GM12872 (cell line): ENCODE data around the gene PDE10A.

ENCODE experiments used
- TF ChIP-seq, protein P1 (sequence below): IDR thresholded peaks from 3 replicates; pipeline ENCODE4 v1.5.1; 2011; ENCODE audit warnings: low read depth, mild to moderate bottlenecking, low read length, moderate library complexity; ENCODE audit not compliant: insufficient read depth

PDE10A gene

DNA sequence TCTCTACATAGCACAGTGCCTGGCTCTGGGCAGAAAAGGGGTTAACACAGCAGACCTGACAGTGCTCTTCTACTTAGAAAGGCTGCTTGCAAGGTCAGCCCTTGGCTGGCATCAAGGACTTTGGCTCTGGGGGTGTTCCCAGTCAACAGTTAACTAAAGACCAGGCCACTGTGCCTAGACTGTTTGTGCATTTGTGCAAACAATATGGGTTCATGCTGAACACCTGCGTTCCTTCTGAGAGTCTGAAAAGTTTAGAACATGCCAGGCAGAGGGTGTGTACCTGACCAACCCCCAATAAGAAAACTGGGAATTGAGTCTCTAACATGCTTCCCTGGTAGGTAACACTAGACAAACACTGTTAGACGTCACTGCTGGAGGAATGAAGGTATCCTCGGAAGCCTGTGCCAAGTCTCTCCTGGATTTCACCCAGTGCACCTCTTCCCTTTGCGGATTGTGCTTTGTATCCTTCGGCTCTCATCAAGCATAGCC is 110.7 kb downstream of the PDE10A start:
- TF ChIP-seq, protein P1, sequence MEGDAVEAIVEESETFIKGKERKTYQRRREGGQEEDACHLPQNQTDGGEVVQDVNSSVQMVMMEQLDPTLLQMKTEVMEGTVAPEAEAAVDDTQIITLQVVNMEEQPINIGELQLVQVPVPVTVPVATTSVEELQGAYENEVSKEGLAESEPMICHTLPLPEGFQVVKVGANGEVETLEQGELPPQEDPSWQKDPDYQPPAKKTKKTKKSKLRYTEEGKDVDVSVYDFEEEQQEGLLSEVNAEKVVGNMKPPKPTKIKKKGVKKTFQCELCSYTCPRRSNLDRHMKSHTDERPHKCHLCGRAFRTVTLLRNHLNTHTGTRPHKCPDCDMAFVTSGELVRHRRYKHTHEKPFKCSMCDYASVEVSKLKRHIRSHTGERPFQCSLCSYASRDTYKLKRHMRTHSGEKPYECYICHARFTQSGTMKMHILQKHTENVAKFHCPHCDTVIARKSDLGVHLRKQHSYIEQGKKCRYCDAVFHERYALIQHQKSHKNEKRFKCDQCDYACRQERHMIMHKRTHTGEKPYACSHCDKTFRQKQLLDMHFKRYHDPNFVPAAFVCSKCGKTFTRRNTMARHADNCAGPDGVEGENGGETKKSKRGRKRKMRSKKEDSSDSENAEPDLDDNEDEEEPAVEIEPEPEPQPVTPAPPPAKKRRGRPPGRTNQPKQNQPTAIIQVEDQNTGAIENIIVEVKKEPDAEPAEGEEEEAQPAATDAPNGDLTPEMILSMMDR: no peak

DNA sequence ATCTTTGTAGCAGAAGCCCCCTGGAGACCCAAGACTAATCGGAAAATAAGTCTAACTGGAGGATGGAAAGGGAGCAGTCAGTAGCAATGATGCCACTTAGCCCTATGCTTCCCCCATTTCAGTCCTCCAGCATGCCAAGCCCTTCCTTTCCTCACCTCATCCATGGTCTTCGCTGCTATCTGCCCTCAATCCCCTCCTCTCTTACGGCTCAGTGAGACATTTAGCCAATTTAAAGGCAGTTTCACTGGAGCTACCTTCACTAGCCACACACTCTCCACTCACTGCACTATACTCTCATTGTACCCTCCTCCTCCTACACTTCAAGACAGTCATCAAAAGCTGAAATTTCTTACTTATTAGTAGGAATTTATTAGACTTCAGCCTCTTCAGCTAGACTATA is 111.2 kb downstream of the PDE10A start:
- TF ChIP-seq, protein P1: no peak

DNA sequence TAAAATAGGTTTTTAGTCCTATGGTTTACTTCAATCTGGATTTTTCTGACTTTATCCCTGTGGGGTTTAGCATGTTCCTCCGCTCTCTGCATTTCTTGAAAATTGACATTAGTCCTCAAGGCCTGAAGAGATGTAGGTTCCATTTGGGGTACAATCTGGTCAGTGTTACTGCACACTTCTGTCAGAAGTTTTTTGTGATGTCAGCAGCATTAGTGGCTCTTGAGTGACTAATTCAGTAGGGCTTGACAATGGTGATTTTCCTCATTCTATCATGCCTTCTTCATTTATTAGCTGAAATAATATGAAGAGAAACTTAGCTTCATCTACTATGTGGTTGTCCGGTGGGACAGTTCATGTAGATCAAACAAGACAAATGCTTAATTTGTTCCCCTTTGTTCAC is 114.6 kb downstream of the PDE10A start:
- TF ChIP-seq, protein P1: no peak

DNA sequence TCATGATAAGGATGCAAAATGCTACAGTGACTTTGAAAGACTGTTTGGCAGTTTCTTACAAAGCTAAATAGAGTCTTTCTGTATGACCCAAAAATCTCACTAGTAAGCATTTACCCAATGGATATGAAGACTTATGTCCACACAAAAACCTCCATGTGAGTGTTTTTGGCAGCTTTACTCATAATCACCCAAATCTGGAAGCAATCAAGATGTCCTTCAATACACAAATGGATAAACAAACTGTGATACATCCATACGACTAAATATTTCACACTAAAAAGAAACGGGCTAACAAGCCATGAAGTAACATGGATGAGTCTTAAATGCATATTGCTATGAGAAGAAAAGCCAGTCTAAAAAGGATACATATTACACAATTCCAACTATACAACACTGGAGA is 117.2 kb downstream of the PDE10A start:
- TF ChIP-seq, protein P1: no peak

DNA sequence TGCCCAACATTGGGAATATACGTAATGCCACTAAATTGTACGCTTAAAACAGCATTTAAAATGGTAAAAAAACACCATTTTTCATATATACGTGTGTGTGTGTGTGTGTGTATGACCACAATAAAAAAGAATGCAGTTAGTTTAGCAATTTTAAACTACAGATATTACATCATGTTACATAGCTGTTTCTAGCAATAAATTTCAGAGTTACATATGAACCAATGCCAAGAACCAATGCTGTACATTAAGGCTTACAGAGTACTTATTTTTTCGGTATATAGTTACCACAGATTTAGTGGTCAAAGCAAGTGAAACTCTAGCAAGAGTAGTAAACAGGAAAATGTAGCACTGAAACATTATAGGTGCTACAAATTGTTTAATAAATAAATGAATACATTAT is 119.3 kb downstream of the PDE10A start:
- TF ChIP-seq, protein P1: no peak

DNA sequence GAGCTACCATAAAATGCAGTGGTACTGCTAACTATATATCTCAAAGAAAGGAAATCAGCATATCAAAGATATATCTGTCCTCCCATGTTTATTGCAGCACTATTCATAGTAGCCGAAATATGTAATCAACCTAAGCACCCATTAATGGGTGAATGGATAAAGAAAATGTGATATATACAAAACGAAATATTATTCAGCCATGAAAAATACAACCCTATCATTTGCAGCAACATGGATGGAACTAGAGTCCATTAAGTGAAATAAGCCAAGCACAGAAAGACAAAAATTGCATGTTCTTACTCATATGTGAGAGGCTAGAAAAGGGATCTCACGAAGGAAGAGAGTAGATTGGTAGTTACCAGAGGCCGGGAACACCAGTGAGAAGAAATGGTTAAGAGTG is 126.1 kb downstream of the PDE10A start:
- TF ChIP-seq, protein P1: no peak

DNA sequence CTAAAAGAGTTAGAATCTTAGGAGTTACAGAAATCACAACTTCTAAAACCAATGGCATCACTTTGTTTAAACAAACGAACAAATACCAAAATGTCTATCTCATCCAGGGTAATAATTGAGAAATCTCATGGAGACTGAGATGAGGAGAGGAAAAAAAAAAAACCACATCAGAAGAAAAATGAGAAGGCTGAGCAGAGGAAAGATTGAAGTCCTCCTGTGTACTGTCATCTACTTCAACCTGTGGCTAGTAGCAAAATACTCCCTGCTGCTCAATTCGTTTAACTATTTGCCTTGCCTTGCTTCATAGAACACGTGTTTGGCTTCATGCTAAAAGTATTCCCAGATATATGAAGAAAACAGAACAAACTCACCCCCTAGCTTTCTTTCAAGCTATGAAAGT is 143.7 kb downstream of the PDE10A start:
- TF ChIP-seq, protein P1: no peak
